Duodenal mucosa (tissue), 2 donors: ENCODE measurements around the gene DLG2.

ENCODE experiments used
- H3K27ac ChIP-seq: one replicate; pipeline ENCODE4 v1.7.0; 2013; ENCODE audit warnings: low read depth, low read length
- H3K27me3 ChIP-seq, 2 donors: one replicate each; pipeline ENCODE4 v1.7.0; 2013; ENCODE audit warnings: low read length in 2 of 2, control low read depth in 1 of 2; ENCODE audit not compliant: insufficient read depth in 2 of 2, control insufficient read depth in 1 of 2
- H3K36me3 ChIP-seq, 2 donors: one replicate each; pipeline ENCODE4 v1.7.0; 2013; ENCODE audit warnings: low read length in 2 of 2, control low read depth in 1 of 2; ENCODE audit not compliant: insufficient read depth in 2 of 2, control insufficient read depth in 1 of 2
- H3K4me1 ChIP-seq, 2 donors: one replicate each; pipeline ENCODE4 v1.7.0; 2013; ENCODE audit warnings: low read length in 2 of 2, control low read depth in 1 of 2; ENCODE audit not compliant: insufficient read depth in 2 of 2, control insufficient read depth in 1 of 2
- H3K4me3 ChIP-seq, 2 donors: one replicate each; pipeline ENCODE4 v1.7.0; 2013; ENCODE audit warnings: low read length in 2 of 2, low read depth in 1 of 2
- H3K9ac ChIP-seq, 2 donors: one replicate each; pipeline ENCODE4 v1.7.0; 2013; ENCODE audit warnings: low read length in 2 of 2, low read depth in 1 of 2
- H3K9me3 ChIP-seq, 2 donors: one replicate each; pipeline ENCODE4 v1.7.0; 2013; ENCODE audit warnings: low read length in 2 of 2, control low read depth in 1 of 2; ENCODE audit not compliant: control insufficient read depth in 1 of 2

Gene DLG2

DNA sequence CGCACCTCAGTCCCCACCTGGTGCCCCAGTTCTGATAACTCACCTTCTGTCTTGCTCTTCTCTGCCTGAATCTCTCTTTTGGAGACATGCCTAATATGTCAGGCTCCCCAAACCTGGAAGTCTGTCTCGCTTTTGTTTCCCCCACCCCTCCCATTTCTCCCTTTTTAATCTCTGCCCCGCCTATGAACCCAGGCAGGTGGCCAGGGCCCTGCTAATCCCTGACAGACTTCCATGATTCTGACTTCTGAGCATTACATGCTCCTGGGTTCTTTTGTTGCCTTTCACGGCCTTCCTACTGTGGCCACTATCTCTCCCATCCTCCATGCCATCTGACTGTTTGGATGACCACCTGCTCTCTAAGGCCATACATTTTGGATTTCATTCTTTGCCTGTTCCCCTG lies 1220.1 kb downstream of the DLG2 start:
- H3K27ac ChIP-seq = no peak overlapping the region
- no peaks in the 10 kb centered on the region for H3K36me3 ChIP-seq
- H3K4me3 ChIP-seq = no peak overlapping the region
- H3K4me1 ChIP-seq = no peaks in the 10 kb centered on the region
- no peaks in the 10 kb centered on the region for H3K9me3 ChIP-seq
- H3K9ac ChIP-seq = no peak overlapping the region
- no peaks in the 10 kb centered on the region for H3K27me3 ChIP-seq

DNA sequence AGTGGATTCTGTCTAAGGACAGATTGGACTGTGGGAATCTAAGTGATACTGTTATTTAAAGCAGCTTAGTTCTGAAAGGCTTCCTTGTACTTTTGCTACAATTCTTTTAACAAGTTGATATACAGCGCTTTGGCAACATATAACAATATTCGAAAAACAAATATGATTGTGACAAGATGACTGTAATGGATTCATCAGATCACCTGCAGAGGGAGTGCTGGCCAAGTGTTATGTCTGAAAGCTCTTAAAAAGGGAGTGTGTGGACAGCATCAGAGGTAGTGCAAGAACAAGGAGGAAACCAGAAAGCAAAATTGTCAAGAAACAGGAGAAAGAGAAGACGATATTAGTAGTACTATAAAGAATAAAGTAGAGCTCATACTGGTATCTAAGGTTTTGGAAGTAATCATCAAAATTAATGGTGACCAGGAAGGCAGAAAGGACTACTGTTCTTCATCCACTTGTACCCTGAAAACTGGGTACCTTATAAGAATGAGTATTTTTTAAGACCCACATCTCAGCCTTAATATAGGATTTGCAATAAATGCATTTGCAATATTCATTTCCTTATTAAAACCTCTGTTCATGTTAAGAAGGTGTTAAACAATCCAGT lies 1229.0 kb downstream of the DLG2 start:
- no peaks in the 10 kb centered on the region for H3K27me3 ChIP-seq
- no peaks in the 10 kb centered on the region for H3K9me3 ChIP-seq
- H3K4me3 ChIP-seq = no peak overlapping the region
- H3K27ac ChIP-seq = no peak overlapping the region
- H3K9ac ChIP-seq = no peak overlapping the region
- H3K4me1 ChIP-seq = no peaks in the 10 kb centered on the region
- no peaks in the 10 kb centered on the region for H3K36me3 ChIP-seq

DNA sequence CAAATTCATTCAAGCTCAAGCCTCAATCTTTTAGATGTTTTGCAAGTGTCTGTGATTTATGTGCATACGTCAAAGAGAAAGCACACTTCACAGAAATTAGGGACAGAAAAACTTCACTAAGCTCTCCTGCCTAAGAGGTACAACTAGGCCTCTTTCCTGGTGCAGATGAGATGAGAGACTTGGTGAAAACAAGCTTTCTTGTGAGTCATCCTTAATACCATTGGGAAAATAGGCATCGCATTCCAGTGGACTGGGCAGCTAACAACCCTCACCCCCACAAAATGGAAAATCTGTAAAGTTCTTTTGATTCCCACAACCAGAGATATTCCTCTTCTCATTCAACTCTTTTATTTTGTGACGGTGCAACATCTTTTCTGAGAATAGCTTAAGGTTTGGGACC lies 1230.6 kb downstream of the DLG2 start:
- no peaks in the 10 kb centered on the region for H3K4me1 ChIP-seq
- H3K9ac ChIP-seq = no peak overlapping the region
- H3K27me3 ChIP-seq = no peaks in the 10 kb centered on the region
- H3K9me3 ChIP-seq = no peaks in the 10 kb centered on the region
- H3K36me3 ChIP-seq = no peaks in the 10 kb centered on the region
- H3K4me3 ChIP-seq = no peak overlapping the region
- H3K27ac ChIP-seq = no peak overlapping the region

DNA sequence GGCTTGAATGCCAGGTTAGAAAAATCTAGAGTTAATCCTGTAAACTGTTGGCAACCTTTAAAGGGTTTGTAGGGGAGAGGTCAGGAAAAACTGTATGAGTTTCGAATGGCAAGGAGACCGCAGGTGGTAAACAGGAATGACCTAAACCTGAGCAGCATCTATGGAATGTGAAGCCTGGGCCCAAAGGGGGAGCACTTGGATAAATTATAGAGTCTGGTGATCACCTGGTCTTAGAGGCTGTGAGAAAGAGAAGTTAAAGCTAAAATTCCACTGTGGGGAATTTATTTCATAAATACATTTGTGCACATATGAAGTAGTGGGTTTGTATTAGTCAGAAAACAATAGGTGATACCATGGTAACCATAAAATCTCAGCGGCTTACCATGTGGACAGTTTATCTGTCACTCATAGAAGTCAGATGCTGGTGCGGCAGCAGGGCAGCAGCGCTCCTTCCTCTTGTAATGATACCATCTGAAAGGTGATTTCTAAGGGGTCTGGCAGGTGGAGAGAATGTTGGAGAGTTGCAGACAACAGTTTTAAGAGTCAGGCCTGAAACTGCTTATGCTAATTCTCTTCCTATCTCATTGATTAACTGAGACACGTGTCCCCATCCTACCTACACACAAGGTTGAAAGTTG lies 1236.6 kb downstream of the DLG2 start:
- H3K9ac ChIP-seq = no peak overlapping the region
- no peaks in the 10 kb centered on the region for H3K9me3 ChIP-seq

DNA sequence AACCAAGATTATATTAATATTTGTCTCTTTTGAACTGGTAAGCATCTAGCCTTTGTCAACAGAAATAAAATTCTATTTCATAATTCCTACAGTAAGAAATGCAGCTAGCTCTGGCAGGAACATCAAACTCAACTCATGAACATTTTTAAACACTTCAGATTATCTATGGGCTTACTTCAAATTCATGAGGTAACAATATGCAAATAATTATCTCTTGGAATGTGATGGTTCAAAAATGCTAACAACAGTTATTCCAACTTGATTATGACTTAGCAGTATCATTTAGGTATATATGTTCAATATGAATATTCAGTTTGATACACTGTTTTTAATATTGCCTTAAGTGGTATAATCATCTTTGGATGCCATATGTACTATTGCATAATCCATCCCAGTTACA lies 1237.4 kb downstream of the DLG2 start:
- no peaks in the 10 kb centered on the region for H3K4me1 ChIP-seq
- H3K4me3 ChIP-seq = no peak overlapping the region
- no peaks in the 10 kb centered on the region for H3K9me3 ChIP-seq
- H3K27ac ChIP-seq = no peak overlapping the region
- H3K36me3 ChIP-seq = no peaks in the 10 kb centered on the region
- H3K27me3 ChIP-seq = no peaks in the 10 kb centered on the region
- H3K9ac ChIP-seq = no peak overlapping the region

More for the DNA sequence above, 1236.6 kb downstream of the DLG2 start:
- Histone ChIP-seq H3K27ac (no peak overlapping the region), H3K36me3 (no peaks in the 10 kb centered on the region), H3K27me3 (no peaks in the 10 kb centered on the region), H3K4me1 (no peaks in the 10 kb centered on the region), H3K4me3 (no peak overlapping the region)

DNA sequence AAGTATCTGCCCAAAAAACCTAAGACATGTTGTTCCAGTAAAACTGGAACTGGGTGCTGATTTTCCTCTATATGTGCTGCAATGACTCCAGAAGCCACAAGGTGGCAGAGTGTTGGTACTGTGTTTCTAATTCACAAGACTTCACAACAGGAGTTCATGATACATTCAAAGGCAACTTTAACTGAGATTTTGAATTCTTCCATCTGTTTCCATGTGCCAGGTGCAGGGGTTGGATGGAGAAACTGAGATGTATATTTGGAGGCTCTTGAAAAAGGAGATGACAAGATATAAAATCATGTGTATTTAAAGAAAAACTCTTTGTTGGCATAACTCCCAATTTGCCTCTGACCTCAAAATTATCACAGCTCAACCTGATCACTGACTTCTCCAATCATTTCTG lies 1242.4 kb downstream of the DLG2 start:
- Histone ChIP-seq H3K27me3 (no peaks in the 10 kb centered on the region), H3K9ac (no peak overlapping the region), H3K36me3 (no peaks in the 10 kb centered on the region), H3K9me3 (no peaks in the 10 kb centered on the region), H3K4me3 (no peak overlapping the region), H3K4me1 (no peaks in the 10 kb centered on the region), H3K27ac (no peak overlapping the region)

DNA sequence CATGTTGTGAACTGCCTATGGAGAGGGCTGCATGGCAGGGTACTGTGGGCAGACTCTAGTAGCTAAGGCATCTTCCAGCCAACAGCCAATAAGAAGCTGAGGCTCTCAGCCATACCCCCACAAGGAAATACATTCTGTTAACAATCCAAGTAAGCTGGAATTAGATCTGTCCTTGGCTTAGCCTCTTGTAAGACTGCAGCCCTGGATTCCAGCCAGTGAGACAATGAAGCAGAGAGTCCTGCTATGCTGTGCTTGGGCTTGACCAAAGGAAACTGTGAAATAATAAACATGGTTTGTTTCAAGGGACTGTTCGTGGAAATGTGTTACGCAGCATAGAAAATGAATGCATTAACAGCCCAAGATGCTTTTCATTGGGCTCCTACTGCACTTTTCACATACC lies 1243.6 kb downstream of the DLG2 start:
- no peak overlapping the region for H3K9ac ChIP-seq

DNA sequence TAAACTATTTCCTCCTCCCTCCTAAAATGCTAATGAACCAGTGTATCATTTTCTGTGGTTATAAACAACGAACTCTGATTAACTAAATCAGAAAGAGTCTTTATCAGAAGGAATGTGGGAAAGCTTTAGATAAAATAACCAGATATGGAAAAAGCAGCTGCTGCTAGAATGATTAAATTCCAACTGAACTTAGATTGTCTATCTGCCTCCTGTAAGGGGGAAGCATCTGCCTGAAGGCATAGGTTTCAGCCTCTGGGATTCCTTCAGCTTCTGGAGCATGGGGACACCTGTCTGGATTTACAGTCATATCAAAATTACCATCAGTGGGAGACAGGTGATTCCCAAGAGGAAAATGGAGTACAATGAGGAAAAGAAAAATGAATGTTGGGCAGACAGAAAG lies 1245.5 kb downstream of the DLG2 start:
- H3K36me3 ChIP-seq = no peaks in the 10 kb centered on the region
- no peak overlapping the region for H3K9ac ChIP-seq
- H3K4me3 ChIP-seq = no peak overlapping the region
- no peaks in the 10 kb centered on the region for H3K4me1 ChIP-seq
- no peaks in the 10 kb centered on the region for H3K9me3 ChIP-seq
- H3K27me3 ChIP-seq = no peaks in the 10 kb centered on the region
- H3K27ac ChIP-seq = no peak overlapping the region

More for the DNA sequence above, 1243.6 kb downstream of the DLG2 start:
- Histone ChIP-seq H3K36me3 (no peaks in the 10 kb centered on the region), H3K4me3 (no peak overlapping the region), H3K27ac (no peak overlapping the region), H3K27me3 (no peaks in the 10 kb centered on the region), H3K4me1 (no peaks in the 10 kb centered on the region), H3K9me3 (no peaks in the 10 kb centered on the region)

DNA sequence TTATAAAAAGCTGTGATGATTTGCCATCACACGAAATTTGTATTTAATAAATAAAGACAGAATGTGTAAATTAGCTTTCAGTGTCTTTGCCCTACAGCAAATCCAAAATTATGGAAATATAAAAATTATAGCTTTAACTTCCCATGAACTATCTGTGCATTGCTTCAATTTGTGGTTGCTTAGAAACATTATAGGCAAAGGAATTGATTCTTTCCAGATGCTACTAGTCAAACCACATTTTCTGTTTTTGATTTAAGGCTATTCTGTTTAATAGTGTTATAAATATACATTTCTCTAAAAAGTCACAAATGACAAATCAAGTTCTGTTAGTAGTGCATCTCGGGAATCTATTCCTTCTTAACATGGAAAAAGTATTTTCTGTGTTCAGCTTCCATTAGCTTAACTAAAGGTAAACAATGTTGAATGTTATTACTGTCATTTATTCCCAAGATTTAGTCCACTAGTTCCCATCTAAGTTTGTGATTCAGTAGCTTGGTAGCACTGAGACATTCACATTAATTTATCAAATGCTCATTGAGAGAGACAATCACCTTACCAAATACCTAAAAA lies 1254.7 kb downstream of the DLG2 start:
- H3K27ac ChIP-seq = no peak overlapping the region
- H3K27me3 ChIP-seq = no peaks in the 10 kb centered on the region
- H3K9me3 ChIP-seq = no peaks in the 10 kb centered on the region
- H3K36me3 ChIP-seq = no peaks in the 10 kb centered on the region
- no peak overlapping the region for H3K4me3 ChIP-seq
- H3K9ac ChIP-seq = no peak overlapping the region
- no peaks in the 10 kb centered on the region for H3K4me1 ChIP-seq

DNA sequence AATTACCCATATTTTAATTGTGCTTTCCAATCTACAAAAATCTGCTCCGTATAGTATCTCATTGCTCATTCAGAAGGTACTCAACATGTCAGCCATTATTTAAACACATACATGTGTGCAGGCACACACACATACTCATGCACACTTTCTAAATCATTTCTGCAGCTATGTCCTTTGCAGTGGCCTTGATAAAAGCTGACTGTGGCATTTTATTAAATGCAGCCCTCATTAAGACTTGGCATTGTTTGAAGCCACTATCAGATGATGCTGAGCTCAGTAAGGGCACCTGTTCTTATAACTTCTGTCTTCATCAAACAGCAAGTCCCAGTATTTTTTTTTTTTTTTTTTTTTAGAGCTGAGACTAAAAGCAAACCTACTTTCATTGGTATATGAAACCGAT lies 1269.1 kb downstream of the DLG2 start:
- no peaks in the 10 kb centered on the region for H3K27me3 ChIP-seq
- H3K4me1 ChIP-seq = no peaks in the 10 kb centered on the region
- H3K4me3 ChIP-seq = no peak overlapping the region
- H3K36me3 ChIP-seq = no peaks in the 10 kb centered on the region
- no peak overlapping the region for H3K9ac ChIP-seq
- H3K27ac ChIP-seq = no peak overlapping the region
- no peaks in the 10 kb centered on the region for H3K9me3 ChIP-seq
